GM13976 (cell line): ENCODE results near the gene OR52N5.

Experiments used
- DNase-seq: peaks from one replicate; pipeline ENCODE4 v3.0.0; 2012; ENCODE audit warnings: low spot score
- CTCF ChIP-seq: IDR thresholded peaks from 2 replicates; pipeline ENCODE4 v1.5.1; 2012; ENCODE audit warnings: borderline replicate concordance, mild to moderate bottlenecking; ENCODE audit not compliant: insufficient read depth; ENCODE audit errors: extremely low read depth, missing control alignments, control extremely low read depth
- in situ Hi-C: fragments of 300-500 bp; cut with MboI; formaldehyde crosslinking; loops from one replicate; pipeline ENCODE4 v1.12.0; 2022; ENCODE audit warnings: low sequenced_read_pairs, mixed read lengths, inconsistent platforms; ENCODE audit not compliant: unreplicated experiment

Gene OR52N5

GRCh38 chr11:5808500-5809121 lies 25.5 kb upstream of the OR52N5 start, which contains the start of gene OR52N2:
Gene OR52N2, plus strand, starts transcription at chr11:5808924. Its CDS starts 11,412 bp downstream, at chr11:5820336.
- TF ChIP-seq CTCF: peak; percentile 83
- in situ Hi-C loops: loop anchor here (10.0 kb wide), 1 partner anchor 204 kb away; no protein-coding TSS in a partner anchor
- DNase-seq: peak; percentile 26

GRCh38 chr11:5807580-5807979 lies 24.4 kb upstream of the OR52N5 start:
- TF ChIP-seq CTCF: no peak
- DNase-seq: no peak
- in situ Hi-C loops: loop anchor here (10.0 kb wide), 1 partner anchor 203 kb away; no protein-coding TSS in a partner anchor

GRCh38 chr11:5803982-5804381 lies 20.8 kb upstream of the OR52N5 start:
- TF ChIP-seq CTCF: no peak
- in situ Hi-C loops: loop anchor here (10.0 kb wide), 1 partner anchor 199 kb away; no protein-coding TSS in a partner anchor
- no peak for DNase-seq

- DNase-seq: no peak
- in situ Hi-C loops: no loop called here
- TF ChIP-seq CTCF: no peak
Observed at GRCh38 chr11:5796541-5796940, 13.4 kb upstream of the OR52N5 start.

GRCh38 chr11:5791165-5791564 lies 8.0 kb upstream of the OR52N5 start, which contains the start of gene OR52N1:
Gene OR52N1, minus strand, starts transcription at chr11:5791265. Its CDS starts 2,449 bp downstream, at chr11:5788816.
- in situ Hi-C loops: no loop called here
- DNase-seq: no peak
- no peak for TF ChIP-seq CTCF

- DNase-seq: no peak
- no peak for TF ChIP-seq CTCF
- in situ Hi-C loops: no loop called here
Observed at GRCh38 chr11:5767056-5767455, 16.1 kb downstream of the OR52N5 start.
